Nephron progenitor cell (in vitro differentiated cells): ENCODE data around the gene TUB.

Source experiments
- DNase-seq: peaks from one replicate; pipeline ENCODE4 v3.0.0; 2021
- H3K27ac Mint-ChIP-seq: 2 replicates; pipeline ENCODE4 v1.8.0; 2021; ENCODE audit warnings: mild to moderate bottlenecking, moderate library complexity, mixed read lengths
- H3K27me3 Mint-ChIP-seq: 2 replicates; pipeline ENCODE4 v1.8.0; 2021; ENCODE audit warnings: mild to moderate bottlenecking, low read depth, mixed read lengths; ENCODE audit not compliant: poor library complexity
- H3K36me3 Mint-ChIP-seq: 2 replicates; pipeline ENCODE4 v1.8.0; 2021; ENCODE audit warnings: low read depth, mixed read lengths
- H3K4me1 Mint-ChIP-seq: 2 replicates; pipeline ENCODE4 v1.8.0; 2021; ENCODE audit warnings: mixed read lengths
- H3K4me3 Mint-ChIP-seq: 2 replicates; pipeline ENCODE4 v1.8.0; 2021; ENCODE audit warnings: mild to moderate bottlenecking, moderate library complexity, mixed read lengths
- H3K9me3 Mint-ChIP-seq: 2 replicates; pipeline ENCODE4 v1.8.0; 2021; ENCODE audit warnings: mild to moderate bottlenecking, moderate library complexity, mixed read lengths
- CTCF ChIP-seq: fragments of 200-600 bp; sonication (generic); IDR thresholded peaks from 2 replicates; pipeline ENCODE4 v1.5.0; 2021; ENCODE audit warnings: antibody characterized with exemption

TUB gene

GRCh38 chr11:8080674-8081590, at the start of gene TUB:
Gene TUB, plus strand, starts transcription at chr11:8081211. Its CDS starts 300 bp downstream, at chr11:8081511.
- Mint-ChIP-seq H3K4me3 (peak within 1 kb of the TSS; percentile 81), H3K27ac (no peak within 1 kb of the TSS), H3K4me1 (peaks cover 54% of the 10 kb centered on the region), H3K9me3 (no peaks in the 10 kb centered on the region), H3K27me3 (peaks cover 43% of the 10 kb centered on the region), H3K36me3 (no peaks in the 10 kb centered on the region)
- DNase-seq: peak; percentile 75
- no peak for TF ChIP-seq CTCF

DNA sequence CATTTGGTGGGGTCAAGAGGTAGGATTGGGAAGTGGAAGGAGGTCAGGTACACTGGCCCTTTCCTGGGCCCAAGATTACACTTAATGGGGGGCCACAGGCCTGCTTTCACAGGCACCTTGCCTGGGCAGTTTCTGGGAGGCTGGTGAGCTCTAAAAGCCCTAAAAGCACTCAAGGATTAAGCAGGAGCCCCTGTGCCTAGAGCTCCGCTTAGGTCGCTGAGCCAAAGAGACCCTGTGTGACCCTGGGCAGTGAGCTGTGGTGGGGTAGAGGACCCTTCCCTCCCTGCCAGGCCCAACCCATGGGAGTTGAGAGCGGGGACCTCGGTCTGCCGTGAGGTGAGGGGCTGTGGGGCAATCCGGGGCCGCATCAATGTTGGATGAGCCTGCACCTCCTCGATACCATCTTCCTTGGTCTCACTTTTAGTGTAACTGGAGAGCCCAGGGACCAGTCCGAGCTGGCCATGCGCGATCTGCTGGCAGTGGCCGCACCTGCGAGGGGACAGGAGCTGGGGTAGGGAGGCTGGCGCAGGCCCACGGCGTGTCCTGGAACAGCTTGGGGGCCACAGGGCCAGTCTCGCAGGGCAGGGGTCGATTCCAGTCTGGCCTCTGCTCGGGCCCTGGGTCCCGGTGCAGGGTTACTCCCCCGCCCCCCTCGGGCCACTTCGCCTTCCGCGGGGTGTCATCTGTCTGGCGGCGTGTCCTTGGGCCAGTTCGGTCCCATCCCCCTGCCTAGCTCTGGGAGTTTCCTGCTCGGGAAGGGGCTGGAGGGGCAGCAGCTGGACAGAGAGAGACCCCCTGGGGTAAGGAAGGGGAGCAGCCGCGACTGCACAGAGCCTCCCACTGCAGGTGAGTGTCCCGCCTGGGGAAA, 49.5 kb upstream of the TUB start:
- Mint-ChIP-seq H3K4me1 (peaks cover 32% of the 10 kb centered on the region), H3K27me3 (peaks cover 46% of the 10 kb centered on the region), H3K36me3 (no peaks in the 10 kb centered on the region), H3K9me3 (no peaks in the 10 kb centered on the region), H3K4me3 (no peak overlapping the region), H3K27ac (no peak overlapping the region)
- DNase-seq: no peak
- no peak for TF ChIP-seq CTCF

GRCh38 chr11:8032122-8032521, 48.9 kb upstream of the TUB start:
- DNase-seq: no peak
- peaks cover 52% of the 10 kb centered on the region for H3K27me3 Mint-ChIP-seq
- H3K27ac Mint-ChIP-seq: no peak overlapping the region
- H3K4me3 Mint-ChIP-seq: no peak overlapping the region
- H3K4me1 Mint-ChIP-seq: peaks cover 32% of the 10 kb centered on the region
- H3K36me3 Mint-ChIP-seq: no peaks in the 10 kb centered on the region
- TF ChIP-seq CTCF: no peak
- H3K9me3 Mint-ChIP-seq: no peaks in the 10 kb centered on the region

- no peaks in the 10 kb centered on the region for H3K9me3 Mint-ChIP-seq
- H3K4me3 Mint-ChIP-seq: peak overlapping the region; percentile 69
- H3K4me1 Mint-ChIP-seq: peaks cover 32% of the 10 kb centered on the region
- peaks cover 58% of the 10 kb centered on the region for H3K27me3 Mint-ChIP-seq
- no peak for TF ChIP-seq CTCF
- H3K27ac Mint-ChIP-seq: no peak overlapping the region
- H3K36me3 Mint-ChIP-seq: no peaks in the 10 kb centered on the region
- no peak for DNase-seq
Observed at GRCh38 chr11:8032576-8033304, 48.3 kb upstream of the TUB start.

DNA sequence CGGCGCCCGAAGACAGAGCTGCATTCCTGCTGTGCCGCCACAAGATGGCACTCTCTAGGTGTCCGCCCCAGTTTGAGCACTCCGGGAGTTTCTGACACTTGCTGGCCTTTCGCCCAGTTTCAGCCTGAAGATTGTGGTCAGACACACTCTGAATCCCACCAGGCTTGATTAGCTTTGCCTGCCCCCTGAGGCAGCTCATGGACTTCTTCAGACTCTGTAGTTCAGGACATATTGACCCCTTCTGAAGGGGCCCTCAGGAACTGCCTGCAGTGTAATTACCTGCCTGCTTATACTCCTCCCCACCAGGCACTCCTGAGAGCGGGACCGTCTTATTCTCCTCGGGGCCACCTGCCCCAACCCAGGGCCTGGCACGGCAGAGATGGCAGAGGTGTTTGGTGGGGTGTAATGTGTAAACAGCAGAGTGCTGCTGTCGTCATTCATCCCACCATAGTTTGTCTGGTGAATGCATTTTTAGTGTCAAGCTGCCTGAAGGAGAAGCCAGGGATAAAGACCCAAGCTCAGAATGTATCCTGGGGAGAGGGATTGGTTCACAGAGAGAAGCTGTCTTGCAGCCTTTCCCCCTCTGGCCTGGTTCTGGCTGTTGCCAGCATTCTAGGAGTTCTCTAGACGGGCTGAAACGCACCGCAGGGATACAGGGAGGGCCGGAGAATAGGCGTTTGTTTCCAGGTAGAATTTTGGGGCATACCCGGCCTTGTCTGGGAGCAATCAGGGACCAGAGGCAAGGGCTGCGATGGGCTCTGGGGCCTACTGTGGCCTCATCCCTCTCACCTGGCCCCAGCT, 47.5 kb upstream of the TUB start:
- no peaks in the 10 kb centered on the region for H3K36me3 Mint-ChIP-seq
- DNase-seq: peak; percentile 79
- H3K27me3 Mint-ChIP-seq: peaks cover 58% of the 10 kb centered on the region
- no peaks in the 10 kb centered on the region for H3K9me3 Mint-ChIP-seq
- TF ChIP-seq CTCF: peak; percentile 81
- no peak overlapping the region for H3K27ac Mint-ChIP-seq
- peak overlapping the region; percentile 69 for H3K4me3 Mint-ChIP-seq
- peaks cover 32% of the 10 kb centered on the region for H3K4me1 Mint-ChIP-seq
